Adrenal gland (tissue), 5 donors: ENCODE results near the gene ZNF292.

Experiments used
- POLR2A ChIP-seq, 2 donors: fragments of 450-650 bp; IDR thresholded peaks; one replicate each; pipeline ENCODE4 v1.6.1; 2017; ENCODE audit warnings: antibody characterized with exemption in 2 of 2, mild to moderate bottlenecking in 2 of 2, moderate library complexity in 1 of 2
- TF ChIP-seq, protein P1 (sequence below), 6 experiments: fragments of 450-650 bp in 4 of 6; fragments of 200-600 bp in 2 of 6; sonication (generic) in 1 of 6; IDR thresholded peaks; 1 replicate in 5 of 6; 2 replicates in 1 of 6; pipeline versions ENCODE4 v1.5.1 to v1.8.0; 2016 to 2021; ENCODE audit warnings: antibody characterized with exemption in 6 of 6, mild to moderate bottlenecking in 2 of 6, moderate library complexity in 1 of 6
- donor health status: DM: no; HTN: no; CAD: no.

DNA sequence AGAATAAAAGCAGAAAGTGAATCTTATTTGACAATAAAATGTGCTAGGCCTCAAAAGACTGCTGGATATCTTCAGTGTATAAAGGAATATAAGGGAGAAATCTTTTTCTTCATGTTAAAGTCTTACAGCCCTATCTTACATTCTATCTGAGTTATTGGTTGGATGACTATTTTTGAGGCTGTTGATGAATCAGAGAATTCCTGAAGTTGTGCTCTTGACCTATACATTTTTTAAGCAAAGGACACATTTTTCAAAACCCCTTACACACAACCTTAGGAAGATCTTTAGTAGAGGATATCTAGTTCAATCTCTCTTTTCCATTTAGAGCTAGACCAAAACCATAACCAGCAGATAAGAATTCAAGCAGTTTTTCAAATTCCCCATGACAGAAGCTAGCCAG lies 49.5 kb upstream of the ZNF292 start:
- TF ChIP-seq, protein P1, sequence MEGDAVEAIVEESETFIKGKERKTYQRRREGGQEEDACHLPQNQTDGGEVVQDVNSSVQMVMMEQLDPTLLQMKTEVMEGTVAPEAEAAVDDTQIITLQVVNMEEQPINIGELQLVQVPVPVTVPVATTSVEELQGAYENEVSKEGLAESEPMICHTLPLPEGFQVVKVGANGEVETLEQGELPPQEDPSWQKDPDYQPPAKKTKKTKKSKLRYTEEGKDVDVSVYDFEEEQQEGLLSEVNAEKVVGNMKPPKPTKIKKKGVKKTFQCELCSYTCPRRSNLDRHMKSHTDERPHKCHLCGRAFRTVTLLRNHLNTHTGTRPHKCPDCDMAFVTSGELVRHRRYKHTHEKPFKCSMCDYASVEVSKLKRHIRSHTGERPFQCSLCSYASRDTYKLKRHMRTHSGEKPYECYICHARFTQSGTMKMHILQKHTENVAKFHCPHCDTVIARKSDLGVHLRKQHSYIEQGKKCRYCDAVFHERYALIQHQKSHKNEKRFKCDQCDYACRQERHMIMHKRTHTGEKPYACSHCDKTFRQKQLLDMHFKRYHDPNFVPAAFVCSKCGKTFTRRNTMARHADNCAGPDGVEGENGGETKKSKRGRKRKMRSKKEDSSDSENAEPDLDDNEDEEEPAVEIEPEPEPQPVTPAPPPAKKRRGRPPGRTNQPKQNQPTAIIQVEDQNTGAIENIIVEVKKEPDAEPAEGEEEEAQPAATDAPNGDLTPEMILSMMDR (IDR thresholded peaks at IDR 0.05) = no peak
- no peak for TF ChIP-seq POLR2A (IDR thresholded peaks at IDR 0.05)
